T-helper 22 cell (primary cell): ENCODE results near the gene EYA2.

Experiments used
- DNase-seq: peaks from one replicate; pipeline ENCODE4 v3.0.0-alpha.2; 2020; ENCODE audit warnings: low read depth

The EYA2 gene

GRCh38 chr20:46979603-46980241, 85.1 kb downstream of the EYA2 start:
- DNase-seq, result no peak

GRCh38 chr20:46981184-46981583, 86.5 kb downstream of the EYA2 start:
- no peak for DNase-seq

- no peak for DNase-seq
These were observed 88.8 kb downstream of the EYA2 start for GRCh38 chr20:46983466-46983865.

GRCh38 chr20:46984405-46984804, 89.8 kb downstream of the EYA2 start:
- DNase-seq, result no peak

GRCh38 chr20:46985250-46985649, 90.6 kb downstream of the EYA2 start:
- no peak for DNase-seq

GRCh38 chr20:46985671-46986070, 91.0 kb downstream of the EYA2 start:
- no peak for DNase-seq

- DNase-seq, result no peak
These were observed 92.4 kb downstream of the EYA2 start for GRCh38 chr20:46987001-46987400.

GRCh38 chr20:46990017-46990595, 95.5 kb downstream of the EYA2 start:
- no peak for DNase-seq

- DNase-seq, result no peak
These were observed 96.0 kb downstream of the EYA2 start for GRCh38 chr20:46990596-46991104.

DNA sequence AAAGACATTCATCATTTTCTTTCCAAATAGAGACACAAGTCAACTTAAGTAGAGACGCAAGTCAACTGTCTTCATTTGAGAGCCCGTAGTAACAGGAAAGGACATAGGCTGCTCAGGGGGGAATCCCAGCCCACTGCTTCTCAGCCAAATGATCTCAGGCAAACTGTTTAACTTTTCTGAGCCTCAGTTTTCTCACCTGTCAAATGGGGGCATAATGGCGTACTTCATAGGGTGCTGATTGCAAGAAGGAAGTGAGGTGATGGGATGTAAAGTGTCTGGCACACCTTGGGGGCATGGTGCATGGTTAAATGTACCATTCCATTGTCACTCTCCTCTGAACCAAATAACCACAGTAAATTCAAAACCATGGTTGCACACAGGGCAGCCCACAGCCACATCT, 96.5 kb downstream of the EYA2 start:
- DNase-seq, result no peak

DNA sequence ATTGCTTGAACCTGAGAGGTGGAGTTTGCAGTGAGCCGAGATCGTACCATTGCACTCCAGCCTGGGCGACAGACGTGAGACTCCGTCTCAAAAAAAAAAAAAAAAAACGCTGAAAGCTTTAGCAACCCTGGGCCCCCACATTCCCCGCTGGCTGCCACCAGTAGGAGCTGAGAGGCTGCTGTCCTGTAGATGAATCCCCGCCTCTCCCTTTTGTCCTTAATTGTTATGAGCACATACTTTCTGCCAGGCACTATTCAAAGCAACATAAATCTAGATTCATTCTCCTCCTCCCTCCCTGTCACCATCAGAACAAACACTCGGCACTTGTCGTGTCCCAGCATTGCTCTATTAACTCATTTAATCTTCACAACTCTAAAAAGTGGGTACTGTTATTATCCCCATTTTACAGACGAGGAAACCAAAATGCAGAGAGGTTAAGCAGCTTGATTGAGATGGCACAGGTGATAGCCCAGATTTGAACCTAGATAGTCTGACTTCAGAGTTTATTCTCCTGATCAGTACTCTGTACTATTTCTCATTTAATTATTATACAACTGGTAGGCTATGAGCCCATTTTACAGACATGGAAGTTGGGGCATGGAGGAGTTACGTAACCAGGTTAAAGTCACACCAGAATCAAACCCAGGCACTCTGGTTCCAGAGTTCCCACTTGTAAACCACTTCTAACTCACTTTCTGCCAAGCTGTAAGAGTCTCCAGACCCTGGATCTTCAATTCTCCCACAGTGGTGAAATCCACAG, 97.4 kb downstream of the EYA2 start:
- no peak for DNase-seq

DNA sequence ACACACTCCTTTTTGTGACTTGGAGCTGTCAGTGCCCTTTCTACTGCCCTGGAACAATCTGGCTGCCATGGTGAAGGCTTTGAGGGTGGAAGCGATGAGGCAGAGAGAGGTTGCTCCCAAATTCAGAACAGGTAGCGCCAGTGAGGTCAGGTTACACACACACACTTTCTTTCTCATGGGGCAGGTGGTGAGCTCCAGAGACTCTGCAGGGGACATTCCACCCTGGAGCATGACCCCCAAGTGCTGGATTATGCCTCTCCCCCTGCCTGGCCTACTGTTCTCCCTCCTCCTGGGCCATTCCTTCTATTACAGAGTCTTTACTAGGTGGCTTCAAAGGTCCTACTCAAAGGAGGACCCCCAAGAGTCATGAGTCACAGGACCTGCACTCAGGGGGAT, 98.0 kb downstream of the EYA2 start:
- no peak for DNase-seq

DNA sequence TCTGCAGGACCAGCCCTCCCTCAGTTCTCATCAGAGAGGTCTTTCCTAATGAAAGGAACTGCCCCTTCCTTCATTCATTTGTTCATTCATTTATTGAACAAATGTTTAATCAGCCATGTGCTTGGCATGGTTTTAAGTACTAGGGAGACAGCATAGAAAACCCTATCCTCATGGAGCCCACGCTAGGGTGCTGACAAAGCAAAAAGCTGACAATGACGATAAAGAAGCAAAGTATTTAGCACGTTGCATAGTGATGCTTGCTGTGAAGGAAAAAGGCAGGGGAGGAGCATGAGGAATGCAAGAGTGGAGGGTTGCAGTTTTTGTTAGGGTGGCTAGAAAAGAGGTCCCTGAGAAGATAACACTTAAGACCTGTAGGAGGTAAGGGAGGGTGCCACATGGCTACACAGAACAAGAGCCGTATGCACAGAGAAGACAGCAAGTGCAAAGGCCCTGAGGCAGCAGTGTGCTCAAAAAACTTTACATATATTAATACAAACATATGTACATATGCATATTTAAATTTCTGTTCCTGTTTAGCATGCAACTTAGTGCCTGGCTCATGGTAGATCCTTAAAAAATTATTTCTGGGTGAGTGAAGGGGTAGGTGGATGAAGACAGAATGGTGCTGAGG, 98.9 kb downstream of the EYA2 start:
- no peak for DNase-seq

GRCh38 chr20:46994341-46994740, 99.7 kb downstream of the EYA2 start:
- no peak for DNase-seq

- DNase-seq, result no peak
These were observed 101.0 kb downstream of the EYA2 start for GRCh38 chr20:46995561-46996142.

GRCh38 chr20:46997187-46997586, 102.5 kb downstream of the EYA2 start:
- no peak for DNase-seq

- no peak for DNase-seq
These were observed 104.0 kb downstream of the EYA2 start for GRCh38 chr20:46998477-46999240.

- DNase-seq, result no peak
These were observed 105.3 kb downstream of the EYA2 start for GRCh38 chr20:46999801-47000465.

GRCh38 chr20:47003223-47003622, 108.6 kb downstream of the EYA2 start:
- no peak for DNase-seq

- no peak for DNase-seq
These were observed 109.5 kb downstream of the EYA2 start for GRCh38 chr20:47004179-47004578.
